GM12875 (cell line): ENCODE measurements around the gene NOS1AP.

Experiments used
- H3K4me3 ChIP-seq: one replicate; pipeline ENCODE4 v1.5.1; 2011; ENCODE audit warnings: low read depth, low read length, control low read depth
- CTCF ChIP-seq: IDR thresholded peaks from 2 replicates; pipeline ENCODE4 v1.5.1; 2011; ENCODE audit warnings: low read depth, mild to moderate bottlenecking, control low read depth, inconsistent platforms, low read length, moderate library complexity, borderline replicate concordance; ENCODE audit not compliant: insufficient read depth

Gene NOS1AP

DNA sequence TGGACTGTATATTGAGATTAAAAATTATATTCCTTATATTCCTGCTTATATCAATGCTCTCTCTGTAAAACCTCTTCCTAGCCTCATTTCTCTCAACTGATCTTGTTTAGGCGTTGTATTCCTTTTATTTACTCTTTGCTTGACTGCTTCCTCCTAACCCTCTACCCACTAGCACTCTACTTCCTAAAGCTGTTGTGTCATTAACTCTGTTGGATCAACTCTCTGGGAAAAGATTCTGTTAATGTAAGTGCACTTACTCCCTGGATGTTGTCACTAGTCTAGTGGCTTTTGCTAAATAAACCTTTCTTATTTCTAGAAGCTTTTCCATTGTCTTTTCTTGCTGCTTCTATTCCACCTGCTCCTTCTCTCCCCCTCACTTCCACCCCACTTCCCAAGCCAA lies 300.7 kb downstream of the NOS1AP start:
- H3K4me3 ChIP-seq, result no peak overlapping the region
- TF ChIP-seq CTCF, result no peak

- H3K4me3 ChIP-seq, result no peak overlapping the region
- no peak for TF ChIP-seq CTCF
Measured at GRCh38 chr1:162370721-162371120, 301.2 kb downstream of the NOS1AP start.

DNA sequence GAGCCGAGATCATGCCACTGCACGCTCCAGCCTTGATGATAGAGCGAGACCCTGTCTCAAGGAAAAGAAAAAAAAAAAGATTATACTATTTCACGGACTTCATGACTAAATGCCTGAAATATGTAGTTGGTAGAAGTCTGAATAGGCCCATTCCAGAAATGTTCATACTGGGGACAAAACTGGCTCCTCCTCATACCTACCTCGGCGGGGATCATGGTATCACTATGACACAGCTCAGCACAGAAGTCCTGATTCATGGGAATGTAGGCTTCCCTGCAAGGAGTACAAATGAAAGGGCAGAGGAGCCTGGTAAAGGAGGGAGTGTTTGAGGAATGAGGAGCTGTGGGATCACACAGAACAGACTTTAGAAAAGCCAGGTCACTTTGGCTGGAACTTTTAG lies 302.1 kb downstream of the NOS1AP start:
- TF ChIP-seq CTCF, result no peak
- no peak overlapping the region for H3K4me3 ChIP-seq

DNA sequence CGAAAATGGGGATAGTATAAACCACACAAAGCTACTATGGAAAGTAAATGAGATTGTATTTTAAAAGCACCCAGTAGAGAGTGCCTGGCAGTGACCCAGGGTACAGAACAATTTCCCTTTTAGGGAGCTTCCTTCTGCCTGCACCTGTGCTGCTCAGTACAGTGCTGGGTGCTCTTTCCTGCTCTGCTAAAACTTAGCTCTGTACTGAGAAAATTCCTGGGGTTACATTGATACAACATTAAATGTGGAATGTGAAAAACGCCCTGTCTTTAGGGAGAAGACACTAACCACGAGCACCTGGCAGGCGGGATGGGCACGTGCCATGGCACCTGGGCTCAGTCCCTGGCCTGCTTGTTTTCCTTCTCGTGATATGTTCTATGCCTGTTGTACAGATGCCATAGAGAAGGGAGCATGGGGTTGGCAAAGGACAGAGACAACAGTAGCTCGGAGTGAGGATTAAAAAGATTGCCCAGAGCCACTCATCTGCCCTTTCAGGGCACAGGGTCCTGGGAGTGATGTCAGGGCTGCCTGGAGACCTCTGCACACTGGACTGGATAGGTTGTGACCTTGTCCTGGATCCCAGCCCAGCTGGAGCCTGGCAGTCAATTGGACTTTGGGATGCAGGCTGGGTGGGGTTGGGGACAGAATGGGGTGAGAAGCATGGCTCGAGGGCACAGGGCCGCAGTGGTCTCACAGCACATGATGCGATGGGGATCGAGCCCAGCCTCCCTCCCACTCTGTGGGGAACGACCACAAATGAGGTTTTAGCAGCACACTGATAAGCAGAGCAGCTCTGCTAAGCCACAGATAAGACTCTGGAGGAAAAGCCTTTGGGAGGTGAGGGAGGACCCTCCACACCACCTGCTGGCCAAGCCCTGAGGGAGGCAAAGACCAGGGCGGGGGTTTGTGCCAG lies 302.9 kb downstream of the NOS1AP start:
- H3K4me3 ChIP-seq, result no peak overlapping the region
- TF ChIP-seq CTCF, result no peak

GRCh38 chr1:162373072-162373427 lies 303.6 kb downstream of the NOS1AP start:
- TF ChIP-seq CTCF, result no peak

GRCh38 chr1:162373541-162374260 lies 304.2 kb downstream of the NOS1AP start:
- no peak overlapping the region for H3K4me3 ChIP-seq
- TF ChIP-seq CTCF, result no peak

More at GRCh38 chr1:162373072-162373427, 303.6 kb downstream of the NOS1AP start:
- no peak overlapping the region for H3K4me3 ChIP-seq

DNA sequence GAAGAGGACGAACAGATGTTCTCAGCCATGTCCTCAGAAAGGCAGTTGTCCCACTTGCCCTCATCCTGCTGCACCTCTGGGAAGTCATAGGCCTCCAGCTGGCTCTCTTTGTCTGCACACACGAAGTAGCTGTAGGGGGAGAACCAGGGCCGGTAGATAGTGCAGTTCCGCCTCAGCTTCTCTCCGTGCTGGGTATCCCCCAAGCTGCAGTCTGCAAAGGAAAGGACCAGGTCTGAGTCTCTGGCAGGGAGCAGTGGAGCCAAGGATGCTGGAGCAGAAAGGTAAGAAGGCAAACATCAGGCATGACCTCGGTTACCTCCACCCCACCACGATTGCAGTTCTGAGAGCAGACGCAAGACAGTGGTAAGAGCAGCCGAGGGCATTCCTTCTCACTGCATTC lies 304.9 kb downstream of the NOS1AP start:
- TF ChIP-seq CTCF, result no peak
- H3K4me3 ChIP-seq, result no peak overlapping the region
